ENCODE results near the gene DNAJB4. TPM values are rescaled to one million over a fixed set of nuclear protein-coding genes. Genes with fewer than 3 reads are reported as not detected.
"Not testable (repeated sequence)": the region's sequence is repeated elsewhere in the genome, so short reads cannot be mapped to it uniquely, and the experiment has no call there.

DNAJB4 gene
- total and polyA plus RNA-seq, 2 experiments from 2014 or later: 29.5 to 36.5 TPM

DNA sequence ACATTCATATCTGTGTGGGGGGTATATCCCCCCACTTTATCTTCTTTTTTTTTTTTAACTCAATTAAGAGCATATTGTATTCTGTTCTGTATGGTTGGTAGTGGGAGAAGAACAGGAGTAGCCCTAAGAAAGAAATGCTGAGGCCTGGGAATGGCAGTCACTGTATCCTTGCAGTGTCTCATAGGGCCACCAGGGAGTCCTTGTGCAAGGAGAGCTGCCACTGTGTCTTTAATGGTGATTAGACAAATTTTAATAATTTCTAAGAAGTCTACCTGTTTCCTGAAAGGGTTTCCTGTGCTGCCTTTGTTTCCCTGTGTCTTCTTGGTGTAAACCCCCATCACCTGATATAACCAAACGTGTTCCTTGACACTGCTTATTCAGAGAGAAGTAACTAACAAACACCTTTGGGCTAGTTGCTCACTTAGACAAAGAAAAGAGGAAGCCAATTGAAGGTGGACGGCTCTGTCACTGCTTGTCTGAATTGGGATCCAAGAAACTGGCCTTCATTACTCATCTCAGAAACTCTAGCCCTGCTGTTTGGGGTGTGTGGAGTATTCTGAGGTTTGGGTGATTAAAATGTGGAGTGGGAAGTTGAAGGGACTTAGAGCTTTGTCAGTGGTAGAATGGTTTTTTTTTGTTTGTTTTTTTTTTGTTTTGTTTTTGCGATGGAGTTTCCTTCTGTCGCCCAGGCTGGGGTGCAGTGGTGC lies 56.3 kb downstream of the DNAJB4 start:
- Histone ChIP-seq H3K4me3 (no peak overlapping the region), H3K9me3 (ENCODE audit: low read depth) (no peaks in the 10 kb centered on the region), H3K36me3 (replicated peaks; ENCODE audit: insufficient read depth, low read depth) (no peaks in the 10 kb centered on the region), H4K20me1 (ENCODE audit: insufficient read depth, poor library complexity, severe bottlenecking) (no peaks in the 10 kb centered on the region), H3K27me3 (no peaks in the 10 kb centered on the region), H3K27ac (no peak overlapping the region), H3K4me1 (ENCODE audit: insufficient read depth) (no peaks in the 10 kb centered on the region), H3K4me2 (no peak overlapping the region), H3K79me2 (peaks cover 18% of the 10 kb centered on the region), H2AFZ (no peak overlapping the region), H3K9me2 (replicated peaks; ENCODE audit: insufficient read depth) (no peaks in the 10 kb centered on the region)
- 95% methylated on average over 4 of the region's 4 CpGs for WGBS (ENCODE audit: low lambda C conversion rate, missing lambda C conversion rate)
- TF ChIP-seq EZH2 (IDR thresholded peaks at IDR 0.05; ENCODE audit: borderline replicate concordance) (no peak), EZH2phosphoT487 (IDR thresholded peaks at IDR 0.05; ENCODE audit: low read depth, severe bottlenecking, unreplicated experiment) (no peak)
- TF ChIP-seq, protein P1, sequence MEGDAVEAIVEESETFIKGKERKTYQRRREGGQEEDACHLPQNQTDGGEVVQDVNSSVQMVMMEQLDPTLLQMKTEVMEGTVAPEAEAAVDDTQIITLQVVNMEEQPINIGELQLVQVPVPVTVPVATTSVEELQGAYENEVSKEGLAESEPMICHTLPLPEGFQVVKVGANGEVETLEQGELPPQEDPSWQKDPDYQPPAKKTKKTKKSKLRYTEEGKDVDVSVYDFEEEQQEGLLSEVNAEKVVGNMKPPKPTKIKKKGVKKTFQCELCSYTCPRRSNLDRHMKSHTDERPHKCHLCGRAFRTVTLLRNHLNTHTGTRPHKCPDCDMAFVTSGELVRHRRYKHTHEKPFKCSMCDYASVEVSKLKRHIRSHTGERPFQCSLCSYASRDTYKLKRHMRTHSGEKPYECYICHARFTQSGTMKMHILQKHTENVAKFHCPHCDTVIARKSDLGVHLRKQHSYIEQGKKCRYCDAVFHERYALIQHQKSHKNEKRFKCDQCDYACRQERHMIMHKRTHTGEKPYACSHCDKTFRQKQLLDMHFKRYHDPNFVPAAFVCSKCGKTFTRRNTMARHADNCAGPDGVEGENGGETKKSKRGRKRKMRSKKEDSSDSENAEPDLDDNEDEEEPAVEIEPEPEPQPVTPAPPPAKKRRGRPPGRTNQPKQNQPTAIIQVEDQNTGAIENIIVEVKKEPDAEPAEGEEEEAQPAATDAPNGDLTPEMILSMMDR (IDR thresholded peaks at IDR 0.05; ENCODE audit: poor library complexity): no peak
- DNase-seq (ENCODE audit: low spot score): no peak

DNA sequence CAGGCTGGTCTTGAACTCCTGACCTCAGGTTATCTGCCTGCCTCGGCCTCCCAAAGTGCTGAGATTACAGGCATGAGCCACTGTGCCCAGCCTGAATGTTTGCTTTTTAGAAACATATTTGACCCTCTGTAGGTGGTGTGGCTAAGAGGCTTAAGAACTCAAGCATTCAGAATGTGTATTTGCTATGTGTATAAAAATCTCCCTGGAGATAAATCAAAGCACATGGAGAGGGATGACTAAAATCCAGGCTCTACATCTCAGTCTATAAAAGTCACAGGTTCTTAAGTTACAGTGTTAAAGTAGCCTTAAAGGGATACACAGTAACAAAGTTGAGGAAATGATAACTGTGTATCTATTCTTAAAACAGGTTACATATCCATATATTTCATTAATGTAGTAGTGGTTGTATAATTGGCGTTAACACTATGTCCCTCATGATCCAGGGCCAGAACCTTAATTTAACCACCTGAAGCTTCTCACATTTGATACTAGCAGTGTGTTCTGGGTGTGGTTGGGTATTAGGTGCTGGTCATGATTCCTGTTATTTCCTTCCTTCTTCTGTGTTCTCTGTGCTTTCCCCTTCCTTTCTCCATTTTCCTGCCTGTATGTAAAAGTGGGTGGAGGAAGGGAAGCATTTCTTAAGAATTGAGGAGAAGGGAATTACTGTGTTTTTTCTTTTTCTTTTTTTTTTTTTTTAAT lies 57.2 kb downstream of the DNAJB4 start:
- Histone ChIP-seq H3K4me2 (no peak overlapping the region), H3K36me3 (replicated peaks; ENCODE audit: insufficient read depth, low read depth) (no peaks in the 10 kb centered on the region), H3K4me1 (ENCODE audit: insufficient read depth) (no peaks in the 10 kb centered on the region), H3K27me3 (no peaks in the 10 kb centered on the region), H3K79me2 (peaks cover 18% of the 10 kb centered on the region), H3K27ac (peak overlapping the region; percentile 4), H4K20me1 (ENCODE audit: insufficient read depth, poor library complexity, severe bottlenecking) (no peaks in the 10 kb centered on the region), H3K9me3 (ENCODE audit: low read depth) (no peaks in the 10 kb centered on the region), H3K9me2 (replicated peaks; ENCODE audit: insufficient read depth) (no peaks in the 10 kb centered on the region), H2AFZ (no peak overlapping the region), H3K4me3 (no peak overlapping the region)
- DNase-seq (ENCODE audit: low spot score): peak; percentile 13
- TF ChIP-seq EZH2 (IDR thresholded peaks at IDR 0.05; ENCODE audit: borderline replicate concordance) (no peak), EZH2phosphoT487 (IDR thresholded peaks at IDR 0.05; ENCODE audit: low read depth, severe bottlenecking, unreplicated experiment) (no peak)
- TF ChIP-seq, protein P1 (IDR thresholded peaks at IDR 0.05; ENCODE audit: poor library complexity): no peak
- WGBS (ENCODE audit: low lambda C conversion rate, missing lambda C conversion rate): 44% methylated on average over 2 of the region's 2 CpGs

DNA sequence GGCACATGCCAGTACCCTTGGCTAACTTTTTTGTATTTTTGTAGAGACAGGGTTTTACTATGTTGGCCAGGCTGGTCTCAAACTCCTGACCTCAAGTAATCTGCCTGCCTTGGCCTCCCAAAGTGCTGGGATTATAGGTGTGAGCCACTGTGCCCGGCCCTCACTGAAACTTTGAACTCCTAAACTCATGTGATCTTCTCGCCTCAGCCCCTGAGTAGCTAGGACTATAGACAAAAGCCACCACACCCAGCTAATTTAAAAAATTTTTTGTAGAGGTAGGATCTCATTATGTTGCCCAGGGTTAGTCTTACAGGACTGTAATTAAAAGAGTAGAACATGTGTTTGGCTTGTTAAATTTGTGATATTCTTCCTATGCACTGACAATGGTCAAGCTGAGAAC lies 60.1 kb downstream of the DNAJB4 start:
- 85% methylated on average over 2 of the region's 2 CpGs for WGBS (ENCODE audit: low lambda C conversion rate, missing lambda C conversion rate)
- H3K4me1 ChIP-seq (ENCODE audit: insufficient read depth); H3K27ac ChIP-seq; H2AFZ ChIP-seq; H3K4me3 ChIP-seq; DNase-seq (ENCODE audit: low spot score); H3K79me2 ChIP-seq; H3K9me3 ChIP-seq (ENCODE audit: low read depth); H3K27me3 ChIP-seq; H3K4me2 ChIP-seq; H3K36me3 ChIP-seq (replicated peaks; ENCODE audit: insufficient read depth, low read depth); H3K9me2 ChIP-seq (replicated peaks; ENCODE audit: insufficient read depth); H4K20me1 ChIP-seq (ENCODE audit: insufficient read depth, poor library complexity, severe bottlenecking): not testable (repeated sequence)

Small RNA genes within 50 kb of the gene (small RNA-seq; reads per million reads assigned to genes)
- gene AC103591.3: 0.43 reads per million, percentile 30 among the genes with 10 or more reads in this experiment

Other genes with a start within 250 kb of the DNAJB4 start
- 68.0 and 81.5 TPM in 2 replicates for gene USP33, start 245.1 kb upstream of the DNAJB4 start, total RNA-seq
- 36.3 and 37.2 TPM in 2 replicates for gene USP33, start 245.1 kb upstream of the DNAJB4 start, polyA plus RNA-seq
- 17.9 and 18.1 TPM in 2 replicates for gene MIGA1, start 225.3 kb upstream of the DNAJB4 start, total RNA-seq
- gene MIGA1, start 225.3 kb upstream of the DNAJB4 start, polyA plus RNA-seq: 8.8 and 8.9 TPM in 2 replicates
- gene NEXN, start 116.3 kb upstream of the DNAJB4 start, total RNA-seq: 5.1 and 5.3 TPM in 2 replicates
- gene NEXN, start 116.3 kb upstream of the DNAJB4 start, polyA plus RNA-seq: 11.5 and 12.2 TPM in 2 replicates
- gene FUBP1, start 25.9 kb upstream of the DNAJB4 start, total RNA-seq: 145 and 151 TPM in 2 replicates
- gene FUBP1, start 25.9 kb upstream of the DNAJB4 start, polyA plus RNA-seq: 64.0 and 73.0 TPM in 2 replicates
- gene GIPC2, start 41.0 kb downstream of the DNAJB4 start, total RNA-seq: 24.0 TPM in 2 replicates
- gene GIPC2, start 41.0 kb downstream of the DNAJB4 start, polyA plus RNA-seq: 8.4 and 16.9 TPM in 2 replicates